Common myeloid progenitor, CD34-positive (primary cell): ENCODE results near the gene NNMT.

Experiments used
- CTCF ChIA-PET: fragments of 350-600 bp; sonication (Branson Sonifier 250); formaldehyde crosslinking; loops from one replicate; lab custom pipeline; 2021; ENCODE audit warnings: antibody characterized with exemption; lab: Charles Lee
- POLR2A ChIA-PET: fragments of 350-600 bp; sonication (Branson Sonifier 250); formaldehyde crosslinking; loops from one replicate; lab custom pipeline; 2021; ENCODE audit warnings: antibody characterized with exemption; lab: Charles Lee
- DNase-seq, 3 donors: peaks; one replicate each; pipeline versions ENCODE4 v3.0.0 to v3.0.0-alpha.2; 2013
- H3K27ac ChIP-seq, 2 experiments: 1 replicate in 1 of 2; 2 replicates in 1 of 2; pipeline ENCODE4 v1.7.0; 2013; ENCODE audit warnings: inconsistent platforms in 2 of 2, low read length in 2 of 2, mild to moderate bottlenecking in 2 of 2, low read depth in 1 of 2, moderate library complexity in 1 of 2; ENCODE audit not compliant: severe bottlenecking in 2 of 2, insufficient read depth in 1 of 2, poor library complexity in 1 of 2
- H3K27me3 ChIP-seq, 5 experiments: replicated peaks in 2 of 5; 1 replicate in 3 of 5; 2 replicates in 2 of 5; pipeline versions ENCODE4 v1.6.1 to v1.7.0; 2013; ENCODE audit warnings: low read length in 4 of 5, mild to moderate bottlenecking in 2 of 5, moderate library complexity in 2 of 5, inconsistent platforms in 1 of 5; ENCODE audit not compliant: insufficient read depth in 5 of 5, control insufficient read depth in 4 of 5
- H3K36me3 ChIP-seq, 4 experiments: 1 replicate in 2 of 4; 2 replicates in 2 of 4; pipeline versions ENCODE4 v1.6.1 to v1.7.0; 2013; ENCODE audit warnings: low read length in 3 of 4, control low read depth in 1 of 4, mild to moderate bottlenecking in 1 of 4; ENCODE audit not compliant: control insufficient read depth in 4 of 4, insufficient read depth in 4 of 4
- H3K4me1 ChIP-seq, 4 experiments: 1 replicate in 3 of 4; 2 replicates in 1 of 4; pipeline versions ENCODE4 v1.6.1 to v1.7.1; 2013; ENCODE audit warnings: low read length in 3 of 4, mild to moderate bottlenecking in 3 of 4, control low read depth in 1 of 4, inconsistent platforms in 1 of 4, moderate library complexity in 1 of 4; ENCODE audit not compliant: control insufficient read depth in 4 of 4, insufficient read depth in 4 of 4; ENCODE audit errors: control extremely low read depth in 1 of 4
- H3K4me3 ChIP-seq, 7 experiments: 1 replicate in 4 of 7; 2 replicates in 3 of 7; pipeline versions ENCODE4 v1.5.1 to v1.7.0; 2013; ENCODE audit warnings: mild to moderate bottlenecking in 7 of 7, low read length in 6 of 7, moderate library complexity in 6 of 7, inconsistent platforms in 2 of 7, low read depth in 2 of 7, control low read depth in 1 of 7; ENCODE audit not compliant: insufficient read depth in 4 of 7, control insufficient read depth in 1 of 7; ENCODE audit errors: extremely low read depth in 1 of 7
- H3K9me3 ChIP-seq, 5 experiments: 1 replicate in 4 of 5; 2 replicates in 1 of 5; pipeline versions ENCODE4 v1.6.1 to v1.7.1; 2013; ENCODE audit warnings: low read length in 4 of 5, mild to moderate bottlenecking in 2 of 5, inconsistent platforms in 1 of 5, low read depth in 1 of 5, moderate library complexity in 1 of 5; ENCODE audit not compliant: control insufficient read depth in 4 of 5, insufficient read depth in 2 of 5; ENCODE audit errors: control extremely low read depth in 1 of 5
- WGBS: methylation state at CpG from one replicate; pipeline ENCODE4 v1.1.5; 2013; ENCODE audit not compliant: insufficient coverage; 5-methylcytosine and 5-hydroxymethylcytosine counted together

The NNMT gene

GRCh38 chr11:114289779-114290178, 6.4 kb upstream of the NNMT start:
- ChIA-PET POLR2A (no interaction called here), CTCF (interaction anchor here (0.8 kb wide), 1 partner anchor 11 kb away, joined by 3 read pairs; no protein-coding TSS in a partner anchor)
- WGBS = 87% methylated on average over 3 of the region's 5 CpGs
- no peaks in the 10 kb centered on the region for H3K36me3 ChIP-seq
- DNase-seq = no peak
- no peaks in the 10 kb centered on the region for H3K4me1 ChIP-seq
- H3K9me3 ChIP-seq = no peaks in the 10 kb centered on the region
- H3K4me3 ChIP-seq = no peak overlapping the region
- H3K27ac ChIP-seq = no peak overlapping the region
- H3K27me3 ChIP-seq = peaks cover 0 to 8% (median 0%) of the 10 kb centered on the region in 5 experiments

GRCh38 chr11:114290503-114291235, 5.5 kb upstream of the NNMT start:
- no peaks in the 10 kb centered on the region for H3K9me3 ChIP-seq
- ChIA-PET POLR2A (no interaction called here), CTCF (interaction anchor here (0.7 to 1.5 kb wide), 2 partner anchors 9 to 394 kb away, joined by 3 read pairs; no protein-coding TSS in a partner anchor)
- H3K27ac ChIP-seq = no peak overlapping the region
- WGBS = no CpG with 5 or more reads among the region's 2 CpGs
- H3K4me1 ChIP-seq = no peaks in the 10 kb centered on the region
- no peak for DNase-seq
- H3K4me3 ChIP-seq = no peak overlapping the region
- peaks cover 0 to 8% (median 0%) of the 10 kb centered on the region in 5 experiments for H3K27me3 ChIP-seq
- H3K36me3 ChIP-seq = no peaks in the 10 kb centered on the region

GRCh38 chr11:114291381-114291780, 4.8 kb upstream of the NNMT start:
- H3K27ac ChIP-seq = no peak overlapping the region
- no peak for DNase-seq
- H3K27me3 ChIP-seq = peaks cover 0 to 8% (median 0%) of the 10 kb centered on the region in 5 experiments
- no peaks in the 10 kb centered on the region for H3K36me3 ChIP-seq
- no peaks in the 10 kb centered on the region for H3K4me1 ChIP-seq
- WGBS = 98% methylated on average over 5 of the region's 5 CpGs
- H3K4me3 ChIP-seq = no peak overlapping the region
- H3K9me3 ChIP-seq = no peaks in the 10 kb centered on the region
- ChIA-PET CTCF (interaction anchor here (0.7 to 1.5 kb wide), 2 partner anchors 10 to 395 kb away, joined by 3 read pairs; no protein-coding TSS in a partner anchor), POLR2A (no interaction called here)

GRCh38 chr11:114291842-114292680, 4.1 kb upstream of the NNMT start:
- Histone ChIP-seq H3K4me1 (no peaks in the 10 kb centered on the region), H3K4me3 (no peak overlapping the region), H3K9me3 (no peaks in the 10 kb centered on the region), H3K36me3 (no peaks in the 10 kb centered on the region), H3K27ac (no peak overlapping the region), H3K27me3 (peaks cover 0 to 8% (median 0%) of the 10 kb centered on the region in 5 experiments)
- ChIA-PET CTCF (interaction anchor here (1.5 kb wide), 1 partner anchor 396 kb away, joined by 3 read pairs; no protein-coding TSS in a partner anchor), POLR2A (no interaction called here)
- WGBS = 80% methylated on average over 1 of the region's 4 CpGs
- DNase-seq = no peak

- Histone ChIP-seq H3K4me1 (no peaks in the 10 kb centered on the region), H3K9me3 (no peaks in the 10 kb centered on the region), H3K27ac (no peak overlapping the region), H3K27me3 (peaks cover 0 to 10% (median 0%) of the 10 kb centered on the region in 5 experiments), H3K36me3 (no peaks in the 10 kb centered on the region), H3K4me3 (no peak overlapping the region)
- WGBS = no CpG with 5 or more reads among the region's 1 CpG
- POLR2A ChIA-PET = no interaction called here
- no peak for DNase-seq
- CTCF ChIA-PET = no interaction called here
These were observed 2.9 kb upstream of the NNMT start for GRCh38 chr11:114293201-114293711.

- no peaks in the 10 kb centered on the region for H3K36me3 ChIP-seq
- ChIA-PET CTCF (no interaction called here), POLR2A (no interaction called here)
- H3K4me3 ChIP-seq = no peak overlapping the region
- peaks cover 0 to 19% (median 2%) of the 10 kb centered on the region in 5 experiments for H3K9me3 ChIP-seq
- WGBS = 94% methylated on average over 7 of the region's 7 CpGs
- peaks cover 0 to 7% (median 0%) of the 10 kb centered on the region in 5 experiments for H3K27me3 ChIP-seq
- H3K4me1 ChIP-seq = no peaks in the 10 kb centered on the region
- H3K27ac ChIP-seq = no peak overlapping the region
- no peak for DNase-seq
These were observed 590 bp downstream of the NNMT start for GRCh38 chr11:114296605-114297372.
